Right lobe of liver (tissue), 6 donors: ENCODE results near the gene PIK3CB. TPM values are rescaled to one million over a fixed set of nuclear protein-coding genes. Genes with fewer than 3 reads are reported as not detected.

Experiments used
- ATAC-seq, 4 donors: fragments of 200-7000 bp; cut with Tn5 transposase; one replicate each; pipeline ENCODE4 v1.9.1; 2020; ENCODE audit warnings: mild to moderate bottlenecking in 4 of 4, moderate library complexity in 4 of 4
- DNase-seq, 3 donors: peaks; one replicate each; pipeline ENCODE4 v3.0.0-alpha.2; 2020
- H3K27ac ChIP-seq, 3 donors: fragments of 200-600 bp; one replicate each; pipeline ENCODE4 v1.8.0; 2022
- H3K27me3 ChIP-seq, 2 donors: fragments of 200-600 bp; one replicate each; pipeline ENCODE4 v1.8.0; 2022
- H3K36me3 ChIP-seq, 4 donors: fragments of 200-600 bp; sonication (generic) in 1 of 4; one replicate each; pipeline versions ENCODE4 v1.5.1 to v1.8.0; 2017 to 2022; ENCODE audit warnings: control low read depth in 1 of 4
- H3K4me1 ChIP-seq, 4 donors: fragments of 200-600 bp; sonication (generic) in 1 of 4; one replicate each; pipeline versions ENCODE4 v1.5.1 to v1.8.0; 2017 to 2022; ENCODE audit warnings: control low read depth in 1 of 4
- H3K4me3 ChIP-seq, 3 donors: fragments of 200-600 bp; one replicate each; pipeline ENCODE4 v1.8.0; 2022
- H3K9me3 ChIP-seq, 4 donors: fragments of 200-600 bp; sonication (generic) in 1 of 4; one replicate each; pipeline versions ENCODE4 v1.5.1 to v1.8.0; 2017 to 2022; ENCODE audit warnings: control low read depth in 1 of 4
- CTCF ChIP-seq, 4 donors: fragments of 200-600 bp in 3 of 4; fragments of 450-650 bp in 1 of 4; IDR thresholded peaks; one replicate each; pipeline versions ENCODE4 v1.5.1 to v1.8.0; 2016 to 2022; ENCODE audit warnings: antibody characterized with exemption in 4 of 4, mild to moderate bottlenecking in 2 of 4
- POLR2A ChIP-seq: fragments of 450-650 bp; IDR thresholded peaks from one replicate; pipeline ENCODE4 v1.6.1; 2017; ENCODE audit warnings: antibody characterized with exemption, mild to moderate bottlenecking
- WGBS: methylation state at CpG from one replicate; pipeline ENCODE4 v1.1.6; 2018; ENCODE audit warnings: low coverage, low lambda C conversion rate; ENCODE audit not compliant: insufficient coverage; ENCODE audit errors: missing lambda C conversion rate; 5-methylcytosine and 5-hydroxymethylcytosine counted together
- intact Hi-C, 2 donors: fragments of 100-400 bp; cut with DNase I; formaldehyde crosslinking; loops; one replicate each; pipeline versions ENCODE4 v1.11.2 to v1.14.1; 2022
- total RNA-seq, 6 experiments: library from RNA; depleted of rRNA in 2 of 6; stranded (reverse); fragments of >200 nt in 2 of 6; fragmentation: NEBNext Ultra II Directional in 3 of 6; extraction: Animal tissue kit (Norgen Biotek cat#: 25700) in 3 of 6; gene quantifications; one replicate each; pipeline versions ENCODE4 v1.1.0 to v1.2.4, GENCODE V29; 2016 to 2023
- donor health status: DM: no; HTN: yes; CAD: no.
- donor health status: DM: no; HTN: no; CAD: no.
- donor health status: DM: no; HTN: no; CAD: no.
- donor health status: DM: no; HTN: yes; CAD: no.
- donor health status: DM: no; HTN: yes; CAD: no.

The PIK3CB gene
- total RNA-seq, 6 experiments from 2014 or later = 12.1 to 20.9 (median 14.6) TPM

- Histone ChIP-seq H3K27ac (no peak overlapping the region), H3K4me3 (no peak overlapping the region), H3K27me3 (no peaks in the 10 kb centered on the region), H3K9me3 (peaks cover 0 to 9% (median 0%) of the 10 kb centered on the region in 4 donors), H3K4me1 (no peaks in the 10 kb centered on the region), H3K36me3 (no peaks in the 10 kb centered on the region)
- TF ChIP-seq CTCF (IDR thresholded peaks at IDR 0.05) (no peak), POLR2A (no peak)
- ATAC-seq (no peak), DNase-seq (no peak)
- WGBS = 100% methylated on average over 1 of the region's 1 CpG
- intact Hi-C loops = no loop called here
Observed at GRCh38 chr3:138642927-138643253, 191.8 kb downstream of the PIK3CB start.

- DNase-seq (no peak), ATAC-seq (no peak)
- Histone ChIP-seq H3K27ac (no peak overlapping the region), H3K27me3 (no peaks in the 10 kb centered on the region), H3K4me1 (no peaks in the 10 kb centered on the region), H3K9me3 (peaks cover 0 to 6% (median 0%) of the 10 kb centered on the region in 4 donors), H3K4me3 (no peak overlapping the region), H3K36me3 (no peaks in the 10 kb centered on the region)
- intact Hi-C loops = no loop called here
- WGBS = 67% methylated on average over 4 of the region's 4 CpGs
- TF ChIP-seq POLR2A (no peak), CTCF (IDR thresholded peaks at IDR 0.05) (no peak)
Observed at GRCh38 chr3:138642226-138642926, 192.4 kb downstream of the PIK3CB start.

DNA sequence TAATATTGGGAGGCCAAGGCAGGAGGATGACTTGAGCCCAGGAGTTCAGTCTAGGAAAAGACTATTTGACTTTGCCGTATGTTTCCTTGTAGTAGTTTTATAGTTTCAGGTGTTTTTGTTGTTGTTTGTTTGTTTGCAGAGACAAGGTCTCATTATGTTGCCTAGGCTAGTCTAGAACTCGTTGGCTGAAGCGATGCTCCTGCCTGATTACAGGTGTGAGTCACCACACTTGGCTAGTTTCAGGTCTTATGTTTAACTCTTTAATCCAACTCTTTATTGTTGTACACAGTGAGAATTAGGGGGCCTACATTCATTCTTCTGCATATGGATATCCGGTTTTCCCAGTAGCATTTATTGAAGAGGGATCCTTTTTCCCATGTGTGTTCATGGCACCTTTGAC lies 194.2 kb downstream of the PIK3CB start:
- DNase-seq (no peak), ATAC-seq (no peak)
- Histone ChIP-seq H3K27ac (no peak overlapping the region), H3K4me1 (no peaks in the 10 kb centered on the region), H3K36me3 (no peaks in the 10 kb centered on the region), H3K4me3 (no peak overlapping the region), H3K9me3 (peaks cover 0 to 4% (median 0%) of the 10 kb centered on the region in 4 donors), H3K27me3 (no peaks in the 10 kb centered on the region)
- TF ChIP-seq CTCF (IDR thresholded peaks at IDR 0.05) (no peak), POLR2A (no peak)
- 75% methylated on average over 4 of the region's 4 CpGs for WGBS
- intact Hi-C loops = no loop called here

DNA sequence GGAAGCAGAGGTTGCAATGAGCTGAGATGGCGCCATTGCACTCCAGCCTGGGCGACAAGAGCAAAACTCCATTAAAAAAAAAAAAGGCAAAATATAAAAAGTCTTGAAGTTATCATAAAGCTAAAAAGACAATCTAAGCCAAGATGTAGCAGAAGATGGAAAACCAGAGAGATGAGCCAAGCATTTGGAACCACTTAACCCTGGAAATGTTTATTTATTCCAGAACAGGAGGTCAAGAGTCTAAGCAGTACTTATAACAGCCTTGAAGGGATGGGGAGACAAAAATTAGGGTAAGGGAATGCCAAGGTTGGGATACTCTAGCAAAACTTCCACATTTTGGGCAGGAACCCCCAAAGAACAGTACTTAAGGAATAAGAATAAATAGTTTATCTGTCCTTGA lies 196.1 kb downstream of the PIK3CB start:
- DNase-seq = no peak

More for the DNA sequence above, 196.1 kb downstream of the PIK3CB start:
- no peaks in the 10 kb centered on the region for H3K36me3 ChIP-seq
- H3K9me3 ChIP-seq = no peaks in the 10 kb centered on the region
- no peaks in the 10 kb centered on the region for H3K4me1 ChIP-seq
- WGBS = 86% methylated on average over 2 of the region's 2 CpGs
- intact Hi-C loops = no loop called here
- TF ChIP-seq POLR2A = no peak
- TF ChIP-seq CTCF (IDR thresholded peaks at IDR 0.05) = no peak
- no peak overlapping the region for H3K27ac ChIP-seq
- H3K27me3 ChIP-seq = no peaks in the 10 kb centered on the region
- H3K4me3 ChIP-seq = no peak overlapping the region
- no peak for ATAC-seq
